DMS114 treated with DMSO at 0.1 percent for 48 hours (cell line): ENCODE measurements around the gene MARCO.

Experiments used
- DNase-seq: peaks from one replicate; lab custom pipeline; 2025; ENCODE audit not compliant: unreplicated experiment; lab: John Stamatoyannopoulos, UW

The MARCO gene

DNA sequence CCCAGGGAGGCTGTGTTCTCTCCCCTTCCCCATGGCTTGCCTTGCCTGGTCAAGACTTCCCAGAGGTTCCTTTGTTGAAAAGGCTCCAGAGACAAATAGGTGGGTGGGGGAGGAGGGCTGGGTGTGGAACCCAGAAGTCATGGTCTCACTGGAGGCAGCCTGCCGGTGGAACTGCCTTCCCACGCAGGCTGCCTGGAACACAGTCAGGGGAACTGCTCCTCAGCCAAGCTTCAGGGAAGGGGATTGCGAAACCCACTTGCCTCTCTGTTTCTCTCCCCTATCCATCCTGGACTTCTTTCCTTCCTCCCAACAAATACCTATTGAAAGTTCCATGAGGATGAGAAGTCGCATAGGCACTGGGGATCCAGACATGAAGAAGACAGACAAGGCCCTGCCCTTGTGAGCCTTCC is 31.6 kb downstream of the MARCO start:
- no peak for DNase-seq

DNA sequence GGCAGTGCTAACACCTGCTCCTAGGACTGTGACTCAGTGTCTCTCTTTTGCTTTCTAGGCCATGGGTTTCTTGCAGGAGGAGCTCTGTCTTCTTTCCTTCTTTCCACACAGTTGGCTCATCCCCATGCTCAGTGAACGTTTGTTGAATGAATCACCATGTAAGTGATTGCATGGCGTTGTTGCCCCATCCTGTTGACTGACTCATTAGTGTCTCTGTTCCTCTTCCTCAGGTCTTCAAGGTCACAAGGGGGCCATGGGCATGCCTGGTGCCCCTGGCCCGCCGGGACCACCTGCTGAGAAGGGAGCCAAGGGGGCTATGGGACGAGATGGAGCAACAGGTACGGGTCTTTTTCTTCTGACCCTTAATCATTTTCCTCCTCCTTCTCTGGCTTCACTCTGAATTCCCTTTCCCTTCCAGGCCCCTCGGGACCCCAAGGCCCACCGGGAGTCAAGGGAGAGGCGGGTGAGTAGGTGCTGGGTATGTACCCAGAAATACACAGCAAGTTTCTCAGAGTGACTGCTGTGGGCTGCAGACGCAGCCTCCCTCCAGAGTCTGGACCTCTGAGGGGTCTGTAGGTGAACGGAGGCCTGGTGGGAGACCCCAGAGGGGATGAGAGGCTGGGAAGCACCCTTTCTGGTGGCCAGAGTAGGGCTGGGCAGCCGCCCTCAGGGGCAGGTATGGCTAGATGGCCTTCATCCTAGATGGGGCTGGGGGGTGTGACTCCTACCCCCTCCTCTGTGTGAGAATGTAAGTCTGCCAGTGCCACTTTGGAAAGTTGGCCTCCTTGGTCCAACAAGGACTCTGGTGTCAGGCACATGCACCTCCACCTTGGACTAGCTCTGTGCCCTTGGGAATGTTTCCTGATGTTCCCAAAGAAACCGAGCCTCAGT is 32.4 kb downstream of the MARCO start:
- DNase-seq: no peak

DNA sequence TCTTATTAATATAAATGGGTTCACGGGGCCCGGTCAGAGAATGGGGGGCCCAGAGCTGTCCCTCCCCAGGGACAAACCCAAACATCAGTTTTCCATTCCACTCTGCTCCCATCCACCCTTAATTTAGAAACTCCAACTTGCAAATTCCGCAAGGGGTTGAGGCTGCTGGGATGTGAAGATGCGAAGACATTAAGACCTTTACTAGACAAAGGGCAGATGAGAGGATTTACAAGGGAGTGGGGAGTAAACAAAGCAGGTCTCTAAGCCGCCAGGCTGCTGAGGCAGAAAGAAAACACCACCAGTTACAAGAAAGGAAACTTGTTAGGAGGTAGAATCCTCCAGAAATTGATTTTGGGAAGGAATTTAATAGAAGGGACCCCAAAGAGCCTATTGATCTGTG is 33.1 kb downstream of the MARCO start:
- no peak for DNase-seq

DNA sequence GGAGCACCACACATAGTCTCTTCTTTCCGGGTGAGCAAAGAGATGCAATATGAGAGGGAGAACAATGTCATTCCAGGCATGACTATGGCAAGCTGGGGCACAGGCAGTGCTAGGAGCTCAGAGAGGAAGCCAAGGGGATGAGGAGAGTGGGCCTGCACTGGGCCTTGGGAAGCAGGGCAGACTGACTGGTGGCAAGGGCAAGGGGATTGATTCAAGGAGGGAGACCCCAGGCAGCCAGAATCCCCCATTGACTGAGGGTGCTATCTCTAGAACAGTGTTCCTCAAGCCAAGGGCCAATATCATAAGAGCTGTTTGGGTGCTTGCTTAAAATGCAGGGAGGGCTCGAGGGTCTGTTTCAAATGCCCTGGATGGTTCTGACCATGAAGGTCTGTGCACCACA is 36.1 kb downstream of the MARCO start:
- no peak for DNase-seq

DNA sequence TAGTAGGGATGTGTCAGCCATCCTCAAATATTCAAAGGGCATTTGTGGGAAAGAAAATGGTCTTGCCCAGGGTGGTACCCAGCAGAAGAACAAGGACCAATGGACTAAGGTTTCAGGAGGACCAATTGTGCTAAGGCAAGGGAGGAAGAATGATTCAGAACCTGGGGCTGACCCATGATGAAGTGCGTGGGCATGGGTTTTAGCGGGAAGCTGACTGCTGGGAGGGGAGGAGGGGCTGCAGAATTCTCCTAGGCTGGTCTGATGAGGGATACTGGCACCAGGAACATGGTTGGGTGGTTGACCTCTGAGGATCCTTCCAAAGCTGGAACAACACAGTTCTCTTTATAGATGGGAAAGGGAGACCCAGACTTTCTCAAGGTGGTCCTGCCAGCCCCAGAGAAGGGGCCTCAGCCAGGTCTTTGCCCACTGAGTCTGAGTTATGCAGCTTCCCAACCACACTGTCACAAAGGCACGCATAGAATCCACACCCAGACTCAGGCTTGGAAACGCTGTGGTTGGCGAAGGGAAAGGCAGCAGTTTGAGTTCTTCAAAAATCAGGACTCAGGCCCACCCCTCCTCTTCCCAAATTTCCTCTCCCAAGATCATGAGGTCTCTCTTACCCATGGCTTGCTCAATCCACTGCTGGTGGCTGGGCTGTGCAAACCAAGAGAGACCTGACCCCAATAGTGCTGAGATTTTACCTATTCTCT is 37.3 kb downstream of the MARCO start:
- DNase-seq: no peak

DNA sequence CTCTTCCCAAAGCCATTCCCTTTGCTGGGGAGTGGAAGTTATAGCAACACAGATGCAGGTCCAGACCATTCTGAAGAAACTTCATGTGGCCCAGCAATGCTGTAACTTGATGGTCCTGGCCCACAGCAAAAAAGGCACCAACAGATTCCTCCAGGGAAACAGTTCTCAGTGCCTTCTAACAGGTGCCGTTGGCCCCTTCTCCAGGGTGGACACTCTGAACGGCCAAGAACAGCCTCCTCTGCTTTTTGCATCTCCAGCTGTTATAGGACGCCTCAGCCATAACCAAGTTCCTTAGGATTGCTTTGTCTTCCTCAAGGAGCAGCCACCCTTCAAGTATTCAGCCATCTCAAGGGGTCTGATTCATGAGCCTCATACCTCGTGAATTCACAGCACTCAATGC is 38.0 kb downstream of the MARCO start:
- no peak for DNase-seq

DNA sequence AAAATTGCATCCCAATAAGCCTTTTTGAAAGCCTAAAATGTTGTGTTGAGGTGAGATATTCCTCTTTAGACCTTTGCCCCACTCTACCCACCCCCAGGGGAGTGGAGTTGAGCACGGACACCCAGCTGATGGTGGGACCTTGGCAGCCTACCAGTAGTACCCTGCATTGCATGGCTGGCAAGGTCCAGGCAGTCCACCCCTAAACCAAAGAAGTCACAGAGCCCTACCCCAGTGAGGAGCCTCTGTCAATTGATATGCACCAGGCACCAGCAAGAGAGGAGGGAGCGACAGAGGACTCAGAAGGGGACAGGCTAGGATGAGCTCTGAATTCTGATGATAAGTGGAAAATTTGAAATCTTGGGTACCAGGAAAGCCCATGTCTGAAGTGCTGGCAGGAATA is 38.6 kb downstream of the MARCO start:
- DNase-seq: no peak

DNA sequence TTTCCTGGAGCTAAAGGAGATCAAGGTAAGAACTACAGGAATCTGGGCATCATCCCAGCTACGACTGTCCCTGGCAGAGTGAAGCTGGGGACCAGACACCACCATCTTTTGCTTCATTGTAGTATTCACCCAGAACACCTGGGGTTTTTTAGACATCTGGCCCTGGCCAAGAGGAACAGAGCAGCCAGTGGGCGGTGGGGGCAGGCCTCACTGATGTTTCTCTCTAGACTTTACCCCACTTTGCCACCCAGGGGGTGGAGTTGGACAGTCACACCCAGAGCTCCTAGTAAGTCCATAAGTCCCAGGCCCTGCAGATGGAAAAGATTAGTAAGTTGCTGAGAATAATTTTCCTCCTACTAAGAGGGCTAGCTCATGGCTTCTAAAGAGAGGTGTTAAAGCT is 39.6 kb downstream of the MARCO start:
- no peak for DNase-seq

DNA sequence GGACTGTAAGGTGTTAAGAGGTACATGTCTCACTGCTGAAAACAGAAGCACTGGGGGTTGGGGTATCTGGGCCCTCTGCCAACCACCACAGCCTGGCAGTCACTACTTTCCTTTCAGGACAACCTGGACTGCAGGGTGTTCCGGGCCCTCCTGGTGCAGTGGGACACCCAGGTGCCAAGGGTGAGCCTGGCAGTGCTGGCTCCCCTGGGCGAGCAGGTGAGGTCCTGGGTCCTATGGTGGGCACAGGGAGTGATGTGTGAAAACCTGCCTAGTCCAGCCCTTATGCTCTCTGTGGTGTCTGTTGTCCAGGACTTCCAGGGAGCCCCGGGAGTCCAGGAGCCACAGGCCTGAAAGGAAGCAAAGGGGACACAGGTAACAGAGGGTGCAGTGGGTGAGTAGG is 40.0 kb downstream of the MARCO start:
- no peak for DNase-seq

DNA sequence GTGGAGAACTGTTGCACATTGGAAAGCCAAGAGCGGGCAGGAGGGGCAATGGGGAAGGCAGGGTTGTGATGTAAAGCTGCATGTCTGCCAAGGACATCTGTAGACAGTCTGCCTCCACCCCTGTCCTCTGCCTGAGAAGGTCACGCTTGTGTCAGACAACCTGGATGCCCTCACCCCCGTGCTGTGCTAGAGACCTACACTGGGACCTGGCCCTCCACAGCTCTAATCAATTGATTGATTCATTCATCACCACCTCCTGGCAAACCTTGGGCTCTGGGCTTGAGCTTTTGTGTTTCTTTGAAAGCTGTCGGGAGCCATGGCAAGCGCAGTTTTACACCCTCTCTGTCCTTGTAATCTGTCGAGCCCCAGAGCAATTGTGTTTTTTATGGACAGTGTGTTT is 41.1 kb downstream of the MARCO start:
- no peak for DNase-seq

DNA sequence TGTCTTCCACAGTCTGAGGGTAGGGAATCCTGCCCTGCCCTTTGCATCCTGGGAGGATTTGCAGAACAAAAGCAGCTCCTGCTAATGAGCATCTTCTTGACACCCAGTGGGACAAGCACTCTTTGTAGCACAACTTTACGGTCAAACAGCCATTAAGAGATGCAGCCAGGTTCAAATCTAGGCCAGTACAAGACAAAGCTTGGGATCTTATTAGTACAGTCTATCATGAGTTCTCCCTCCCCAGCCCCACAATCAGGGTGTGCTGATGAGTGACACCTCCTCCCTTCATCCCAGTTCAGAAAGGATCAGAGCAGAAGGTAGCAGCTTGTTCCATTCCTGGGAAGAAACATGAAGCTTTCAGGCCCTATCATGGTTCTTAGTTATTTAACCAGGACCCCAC is 41.9 kb downstream of the MARCO start:
- DNase-seq: no peak

DNA sequence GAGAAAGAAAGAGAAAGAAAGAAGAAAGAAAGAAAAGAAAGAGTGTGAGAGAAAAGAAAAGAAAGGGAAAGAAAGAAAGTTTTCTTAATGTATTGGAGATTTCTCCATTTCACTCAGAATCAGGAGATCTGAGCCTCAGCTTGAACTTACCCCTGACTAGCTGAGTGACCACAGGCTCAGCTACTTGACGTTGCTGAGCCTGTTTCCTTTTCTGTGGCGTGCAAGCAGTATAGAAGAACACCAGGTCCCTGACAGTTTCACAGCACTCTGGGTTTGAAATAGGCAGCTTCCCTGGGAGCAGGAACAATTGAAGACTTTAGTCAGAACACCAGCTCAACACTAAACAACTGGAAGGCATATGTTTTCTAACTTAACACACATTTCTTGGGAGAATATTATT is 44.7 kb downstream of the MARCO start:
- DNase-seq: no peak

DNA sequence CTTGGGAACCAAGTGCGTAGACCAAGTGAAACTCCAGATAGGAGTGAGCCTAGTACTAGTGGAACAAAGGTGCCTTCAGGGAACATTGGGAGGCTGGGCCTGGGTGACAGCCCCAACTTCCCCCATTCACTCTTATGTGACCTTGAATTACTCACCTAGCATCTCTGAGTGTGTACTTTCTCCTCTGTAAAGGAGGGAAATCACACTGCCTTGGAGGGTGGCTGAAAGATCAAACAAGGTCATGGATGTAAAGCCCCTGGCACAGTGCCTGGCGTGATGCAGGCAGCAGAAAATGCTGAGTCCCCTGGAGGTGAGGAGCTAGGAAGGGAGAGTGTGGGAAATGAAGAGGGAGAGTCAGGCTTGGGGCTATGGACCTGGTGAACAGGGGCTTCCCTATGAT is 45.9 kb downstream of the MARCO start:
- no peak for DNase-seq

DNA sequence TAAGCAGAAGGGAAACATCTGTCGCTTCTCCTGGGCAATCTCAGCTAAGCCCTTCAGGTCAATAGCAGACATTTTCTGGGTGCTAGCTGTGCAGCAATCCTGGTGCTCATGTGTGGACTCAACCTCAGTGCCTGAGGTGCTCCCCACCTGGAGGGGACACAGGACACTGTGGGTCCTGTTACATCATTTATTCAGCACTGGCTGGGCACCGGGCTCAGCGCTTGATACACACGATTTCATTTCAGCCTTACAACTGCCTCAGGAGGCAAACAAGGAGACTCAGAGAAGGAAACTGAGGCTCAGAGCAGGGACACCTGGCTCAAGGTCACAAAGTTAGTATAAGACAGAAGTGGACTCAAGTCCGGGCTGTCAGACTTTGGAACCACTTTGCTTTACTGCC is 46.7 kb downstream of the MARCO start:
- no peak for DNase-seq

DNA sequence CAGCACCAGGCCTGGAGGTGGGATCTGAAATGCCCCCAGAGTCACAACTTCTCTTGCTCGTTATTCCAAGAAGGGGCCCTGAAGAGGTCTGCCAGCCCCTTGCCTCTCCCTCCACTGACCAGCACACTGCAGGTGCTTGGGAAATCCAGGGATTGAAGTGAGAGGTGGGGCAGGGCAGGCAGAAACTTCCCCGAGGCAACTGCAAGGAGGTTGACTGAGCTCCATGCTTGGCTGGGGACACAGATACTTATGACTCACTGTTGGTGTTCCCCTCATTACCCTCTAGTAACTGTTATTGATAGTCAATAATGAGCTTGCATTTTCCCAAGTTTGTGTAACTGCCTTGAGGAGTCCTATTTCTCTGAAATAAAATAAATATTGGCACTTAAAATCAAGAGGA is 47.5 kb downstream of the MARCO start:
- no peak for DNase-seq

DNA sequence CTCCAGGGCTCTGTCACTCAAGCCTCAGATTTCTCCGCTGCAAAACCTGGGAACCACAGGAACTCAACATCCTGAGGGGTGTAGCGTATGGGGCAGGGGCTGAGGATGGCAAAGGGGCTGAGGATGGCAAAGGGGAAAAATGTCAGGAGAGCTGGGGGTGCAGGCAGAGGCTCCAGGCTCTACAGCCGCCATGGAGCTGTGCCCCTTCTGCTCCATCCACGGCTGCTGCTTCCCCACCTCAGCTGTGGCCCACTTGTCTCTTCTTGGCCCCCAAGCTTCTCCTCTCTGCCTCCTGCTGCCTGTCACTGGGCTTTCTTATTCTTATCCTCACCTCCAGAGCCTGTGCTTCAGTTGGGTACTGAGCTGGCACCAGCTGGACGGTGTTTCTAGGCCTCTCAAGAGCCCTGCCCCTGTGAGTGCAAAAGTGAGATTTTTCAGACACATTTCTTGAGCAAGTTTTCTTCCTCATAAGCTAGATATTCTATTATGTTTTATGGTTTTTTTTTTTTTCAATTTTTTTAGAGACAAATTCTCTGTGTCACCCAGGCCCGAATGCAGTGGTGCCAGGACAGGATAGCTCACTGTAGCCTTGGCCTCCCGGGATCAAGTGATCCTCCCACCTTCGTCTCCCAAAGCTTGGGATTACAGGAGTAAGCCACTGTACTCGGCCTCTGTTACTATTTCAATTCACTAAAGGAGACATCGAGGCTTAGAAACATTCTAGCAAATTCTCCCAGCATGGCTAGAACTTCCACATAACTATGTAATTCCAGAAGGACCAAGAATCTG is 49.0 kb downstream of the MARCO start:
- no peak for DNase-seq

DNA sequence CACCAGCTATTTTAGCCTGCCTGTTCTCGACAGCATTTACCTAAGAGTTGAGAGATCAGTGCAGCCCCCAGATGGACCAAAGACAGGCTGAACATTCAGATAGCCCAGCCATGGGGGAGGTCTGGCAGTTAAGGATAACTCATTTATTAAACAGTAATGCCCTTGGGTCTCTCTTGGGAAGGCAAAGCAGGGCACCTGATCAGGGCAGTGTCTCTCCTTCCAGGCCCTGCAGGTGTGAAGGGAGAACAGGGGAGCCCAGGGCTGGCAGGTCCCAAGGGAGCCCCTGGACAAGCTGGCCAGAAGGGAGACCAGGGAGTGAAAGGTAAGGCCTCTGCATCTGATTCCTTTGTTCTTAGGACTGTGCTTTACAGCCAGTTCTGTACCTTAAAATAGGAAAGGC is 49.6 kb downstream of the MARCO start:
- no peak for DNase-seq

DNA sequence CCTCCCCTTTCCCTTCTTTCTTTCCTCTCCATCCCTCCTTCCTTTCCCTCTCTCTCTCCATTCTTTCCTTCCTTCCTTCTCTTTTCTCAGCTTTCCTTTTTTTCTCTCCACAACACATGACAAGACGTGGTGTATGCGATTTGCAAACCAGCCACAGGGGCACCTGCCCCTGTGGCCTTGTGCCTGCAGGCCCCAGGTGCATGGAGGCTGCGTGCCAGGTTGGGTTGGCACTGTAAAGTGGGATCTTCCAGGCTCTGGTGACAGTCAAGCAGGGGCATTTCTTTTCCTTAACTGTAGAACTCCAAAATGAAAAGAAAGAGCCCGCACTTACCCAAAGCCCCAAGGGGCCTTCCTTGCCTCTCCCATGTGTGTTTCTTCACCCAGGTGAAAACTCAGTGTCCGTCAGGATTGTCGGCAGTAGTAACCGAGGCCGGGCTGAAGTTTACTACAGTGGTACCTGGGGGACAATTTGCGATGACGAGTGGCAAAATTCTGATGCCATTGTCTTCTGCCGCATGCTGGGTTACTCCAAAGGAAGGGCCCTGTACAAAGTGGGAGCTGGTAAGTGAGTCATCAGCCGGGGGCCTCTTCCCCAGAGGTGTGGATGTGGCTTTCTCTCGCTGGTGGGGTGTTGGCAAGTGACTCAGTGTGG is 50.9 kb downstream of the MARCO start:
- no peak for DNase-seq

DNA sequence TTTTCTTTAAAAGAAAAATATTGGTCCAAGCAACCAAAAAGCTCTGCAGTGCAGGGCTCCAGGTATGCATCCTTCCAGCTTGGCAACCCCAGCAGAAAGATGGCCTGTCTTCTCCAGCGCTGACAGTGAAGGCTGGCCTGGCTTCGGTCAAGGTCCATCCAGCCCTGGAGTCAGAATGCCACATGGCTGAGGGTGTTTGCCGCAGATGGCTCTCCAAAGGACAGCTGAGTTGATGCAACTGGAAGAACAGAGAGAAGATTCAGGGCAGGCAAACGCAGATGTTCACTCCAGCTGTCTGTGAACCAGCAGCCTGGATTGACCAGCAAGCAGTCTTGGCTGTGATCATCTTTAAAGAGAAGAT is 51.4 kb downstream of the MARCO start:
- DNase-seq: no peak

DNA sequence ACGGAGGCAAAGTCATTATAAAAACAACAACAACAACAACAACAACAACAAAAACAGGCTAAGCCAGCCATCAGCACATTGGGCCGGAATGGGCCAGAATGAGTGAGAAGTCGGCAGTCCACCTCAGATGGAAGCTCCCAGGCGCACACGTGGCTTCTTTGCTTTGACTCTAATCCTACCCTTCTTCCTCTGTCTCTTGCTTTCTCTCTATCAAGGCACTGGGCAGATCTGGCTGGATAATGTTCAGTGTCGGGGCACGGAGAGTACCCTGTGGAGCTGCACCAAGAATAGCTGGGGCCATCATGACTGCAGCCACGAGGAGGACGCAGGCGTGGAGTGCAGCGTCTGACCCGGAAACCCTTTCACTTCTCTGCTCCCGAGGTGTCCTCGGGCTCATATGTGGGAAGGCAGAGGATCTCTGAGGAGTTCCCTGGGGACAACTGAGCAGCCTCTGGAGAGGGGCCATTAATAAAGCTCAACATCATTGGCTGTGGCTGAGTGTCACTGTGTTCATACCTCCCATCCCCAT is 52.2 kb downstream of the MARCO start:
- DNase-seq: no peak

DNA sequence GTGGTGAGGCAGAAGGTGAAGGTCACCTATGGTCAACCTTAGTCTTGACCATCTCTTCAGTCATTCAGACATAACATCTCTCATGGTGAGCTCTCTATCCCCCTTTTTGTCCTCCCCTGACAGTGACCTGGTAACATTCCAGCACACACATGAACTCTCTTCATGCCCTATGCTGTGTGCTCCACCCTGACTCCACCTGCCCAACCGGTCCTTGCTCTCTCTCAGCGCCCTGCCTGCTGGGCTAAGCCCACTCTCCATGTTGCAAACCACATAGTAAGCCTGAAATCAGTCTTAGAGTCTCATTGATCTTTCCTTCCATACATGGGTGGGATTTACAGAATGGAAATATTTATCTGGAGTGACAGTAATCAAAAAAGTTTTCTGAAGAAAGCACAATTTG is 52.8 kb downstream of the MARCO start:
- no peak for DNase-seq
